ENCODE results near the gene PWP1.

DNA sequence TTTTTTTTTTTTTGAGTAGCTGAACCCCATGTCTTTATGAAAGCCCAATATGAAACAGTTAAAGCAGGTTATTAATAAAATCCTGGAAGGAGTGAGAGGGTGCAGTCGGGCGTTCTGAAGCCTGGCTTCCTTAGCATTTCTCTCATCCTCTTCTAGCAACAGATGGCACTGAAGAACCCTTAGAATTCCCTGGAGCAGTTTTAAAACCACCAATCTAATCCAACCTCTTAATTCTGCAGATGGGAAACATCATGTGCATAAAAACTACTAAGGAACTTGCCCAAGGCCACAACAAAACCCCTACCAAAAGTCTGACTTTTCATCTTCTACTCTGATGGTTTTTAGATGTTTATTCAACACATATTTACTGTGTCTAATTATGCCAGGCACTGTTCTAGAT, 50.2 kb downstream of the PWP1 start:
- TF ChIP-seq GATA2 (IDR thresholded peaks at IDR 0.05; ENCODE audit: low read depth, low read length) (no peak), GATA3 (IDR thresholded peaks at IDR 0.05; ENCODE audit: low read depth, low read length) (no peak)

Data from SH-SY5Y (cell line).